HepG2 (cell line): ENCODE data around the gene AGBL3.

Experiments
- BCL3 ChIP-seq: sonication (generic); formaldehyde crosslinking; IDR thresholded peaks from 2 replicates; pipeline ENCODE4 v1.5.1; 2020; ENCODE audit warnings: mild to moderate bottlenecking, missing genetic modification reagents, moderate library complexity
- CTCF ChIP-seq: sonication (generic); formaldehyde crosslinking; IDR thresholded peaks from 2 replicates; pipeline ENCODE4 v1.5.0; 2020; ENCODE audit warnings: mild to moderate bottlenecking, missing genetic modification reagents, moderate library complexity
- EP300 ChIP-seq, 3 experiments: sonication (generic) in 1 of 3; formaldehyde crosslinking in 1 of 3; IDR thresholded peaks; 2 replicates each; pipeline versions ENCODE4 v1.5.1 to v1.6.1; 2011 to 2020; ENCODE audit warnings: low read depth in 2 of 3, low read length in 2 of 3, borderline replicate concordance in 1 of 3, improper control_type of control experiment in 1 of 3, mild to moderate bottlenecking in 1 of 3, missing genetic modification reagents in 1 of 3, moderate library complexity in 1 of 3

- no peak for TF ChIP-seq BCL3
- no peak for TF ChIP-seq EP300 (IDR thresholded peaks at IDR 0.05; ENCODE audit: low read depth in 2 of 2, low read length in 2 of 2)
- no peak for TF ChIP-seq EP300 (CRISPR knock-in tag; IDR thresholded peaks at IDR 0.05; ENCODE audit: borderline replicate concordance)
- TF ChIP-seq CTCF (CRISPR knock-in tag) = no peak
Measured at GRCh38 chr7:135169964-135170273, 183.6 kb downstream of the AGBL3 start.
